ENCODE data around the gene RPRML.
A peak's percentile ranks its signal among the peaks of the same experiment; 100 is the strongest.
"Not testable (repeated sequence)": the region's sequence is repeated elsewhere in the genome, so short reads cannot be mapped to it uniquely, and the experiment has no call there.

Gene RPRML

DNA sequence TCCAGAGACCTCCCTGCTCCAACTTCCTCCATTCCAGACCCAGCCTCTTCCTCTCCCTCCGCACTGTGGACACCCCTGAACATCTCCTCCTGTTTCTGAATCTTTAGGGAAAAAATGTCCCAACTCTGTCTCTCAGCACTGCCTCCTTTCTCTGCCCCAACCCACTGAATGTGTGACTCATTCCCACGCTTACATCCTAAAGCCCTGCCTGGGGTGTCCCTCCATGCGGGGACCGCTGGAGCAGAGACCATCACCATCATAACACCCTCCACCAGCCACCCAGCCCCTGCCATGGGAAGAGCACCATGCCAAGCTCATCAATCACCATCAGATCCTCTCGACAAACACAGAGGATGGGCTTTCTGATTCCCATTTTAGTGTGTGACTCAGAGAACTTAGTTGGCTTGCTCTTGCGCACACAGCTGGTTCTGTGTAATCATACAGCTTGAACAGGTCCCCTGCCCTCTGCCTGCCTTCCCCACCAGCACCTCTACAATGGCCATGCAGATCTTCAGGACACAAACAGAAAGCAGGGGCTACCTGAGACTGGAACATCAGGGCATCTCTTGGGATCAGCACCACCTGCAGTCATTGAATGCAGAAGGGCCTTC, 10.7 kb downstream of the RPRML start:
- TF ChIP-seq, protein P1, sequence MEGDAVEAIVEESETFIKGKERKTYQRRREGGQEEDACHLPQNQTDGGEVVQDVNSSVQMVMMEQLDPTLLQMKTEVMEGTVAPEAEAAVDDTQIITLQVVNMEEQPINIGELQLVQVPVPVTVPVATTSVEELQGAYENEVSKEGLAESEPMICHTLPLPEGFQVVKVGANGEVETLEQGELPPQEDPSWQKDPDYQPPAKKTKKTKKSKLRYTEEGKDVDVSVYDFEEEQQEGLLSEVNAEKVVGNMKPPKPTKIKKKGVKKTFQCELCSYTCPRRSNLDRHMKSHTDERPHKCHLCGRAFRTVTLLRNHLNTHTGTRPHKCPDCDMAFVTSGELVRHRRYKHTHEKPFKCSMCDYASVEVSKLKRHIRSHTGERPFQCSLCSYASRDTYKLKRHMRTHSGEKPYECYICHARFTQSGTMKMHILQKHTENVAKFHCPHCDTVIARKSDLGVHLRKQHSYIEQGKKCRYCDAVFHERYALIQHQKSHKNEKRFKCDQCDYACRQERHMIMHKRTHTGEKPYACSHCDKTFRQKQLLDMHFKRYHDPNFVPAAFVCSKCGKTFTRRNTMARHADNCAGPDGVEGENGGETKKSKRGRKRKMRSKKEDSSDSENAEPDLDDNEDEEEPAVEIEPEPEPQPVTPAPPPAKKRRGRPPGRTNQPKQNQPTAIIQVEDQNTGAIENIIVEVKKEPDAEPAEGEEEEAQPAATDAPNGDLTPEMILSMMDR (IDR thresholded peaks at IDR 0.05; ENCODE audit: insufficient read depth, low read depth, low read length, missing control alignments) = no peak
- no peak for DNase-seq (ENCODE audit: low read depth)
- no peak overlapping the region for H3K4me3 ChIP-seq (ENCODE audit: low read depth, low read length)

DNA sequence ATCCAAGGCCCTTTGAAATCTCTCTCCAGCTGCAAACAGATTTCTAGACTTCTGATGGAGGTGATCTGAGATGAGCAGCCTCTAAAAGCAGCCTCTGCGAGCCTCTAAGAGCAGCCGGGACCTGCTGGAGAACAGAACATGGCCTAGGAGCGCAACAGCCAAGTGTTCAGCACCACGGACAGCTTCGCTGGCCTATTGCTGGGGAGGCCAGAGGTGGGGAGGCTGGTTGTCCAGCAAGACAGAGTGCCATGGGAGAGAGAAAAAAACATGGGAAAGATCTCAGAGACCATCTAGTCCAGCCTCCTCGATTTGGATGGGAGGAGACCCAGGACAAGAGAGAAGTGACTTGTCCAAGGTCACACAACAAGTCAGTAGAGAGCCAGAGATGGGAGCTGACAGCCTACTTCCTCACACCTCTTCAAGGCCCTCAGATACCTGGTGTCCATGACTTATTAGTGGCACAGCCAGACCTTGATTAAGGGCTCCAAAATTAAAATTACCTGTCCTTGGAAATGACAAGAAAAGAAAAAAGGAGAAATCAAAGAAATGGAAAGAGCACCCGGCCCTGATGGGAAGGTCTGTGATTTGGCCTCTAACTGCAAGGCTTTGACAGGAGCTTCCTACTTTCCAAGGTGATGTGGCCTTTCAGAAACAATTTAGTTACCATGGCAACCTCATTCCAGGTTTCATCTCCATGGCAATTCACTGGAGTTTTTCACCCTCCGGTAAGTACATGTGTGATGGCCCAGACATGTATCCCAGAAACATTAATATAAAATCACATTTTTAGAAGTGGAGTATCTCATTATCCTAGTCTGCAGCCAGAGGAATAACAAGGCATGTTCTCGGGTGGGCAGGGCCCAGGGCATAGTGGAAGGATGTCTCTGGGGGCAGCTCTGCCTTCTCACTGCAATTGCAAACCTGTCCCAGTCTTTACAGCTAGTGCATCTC, 14.5 kb downstream of the RPRML start:
- DNase-seq (ENCODE audit: low read depth) = no peak
- no peak overlapping the region for H3K4me3 ChIP-seq (ENCODE audit: low read depth, low read length)
- TF ChIP-seq, protein P1 (IDR thresholded peaks at IDR 0.05; ENCODE audit: insufficient read depth, low read depth, low read length, missing control alignments) = no peak

DNA sequence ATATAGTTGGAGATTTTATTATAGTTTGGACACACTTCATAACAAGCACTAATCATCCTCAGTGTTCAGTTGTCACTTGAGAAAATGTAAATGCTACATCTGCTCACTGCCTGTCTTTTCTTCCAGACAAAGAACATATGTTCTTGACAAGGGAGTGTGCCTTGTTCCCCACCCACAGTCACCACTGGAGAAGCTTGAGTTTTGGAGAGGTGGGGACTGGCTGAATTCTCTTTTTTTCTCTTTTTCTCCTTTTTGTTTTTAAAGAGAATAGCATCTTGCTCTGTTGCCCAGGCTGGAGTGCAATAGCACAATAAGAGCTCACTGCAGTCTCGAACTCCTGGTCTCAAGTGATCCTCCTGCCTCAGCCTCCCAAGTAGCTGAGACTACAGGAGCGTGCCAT, 15.5 kb downstream of the RPRML start:
- TF ChIP-seq, protein P1 (IDR thresholded peaks at IDR 0.05; ENCODE audit: insufficient read depth, low read depth, low read length, missing control alignments) = no peak
- H3K4me3 ChIP-seq (ENCODE audit: low read depth, low read length) = no peak overlapping the region
- DNase-seq (ENCODE audit: low read depth) = no peak

DNA sequence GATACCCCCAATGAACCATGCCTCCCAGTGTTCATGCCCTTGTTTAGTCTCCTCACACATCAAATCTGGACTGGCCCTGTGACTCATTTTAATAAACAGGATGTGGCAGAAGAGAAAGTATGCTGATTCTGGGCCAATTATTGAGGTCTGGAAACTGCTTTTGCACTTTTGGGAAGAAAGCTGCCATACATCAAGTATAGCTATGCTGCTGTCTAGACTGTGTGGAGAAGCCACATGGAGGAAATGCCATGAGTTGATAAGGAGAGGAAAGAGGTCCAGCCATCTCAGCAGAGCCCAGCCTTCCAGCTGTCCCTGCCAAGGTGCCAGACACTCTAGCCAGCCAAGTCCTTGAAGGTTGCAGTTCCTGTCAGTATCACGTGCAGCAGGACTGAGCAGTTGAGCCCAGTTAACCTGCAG, 16.7 kb downstream of the RPRML start:
- DNase-seq (ENCODE audit: low read depth) = peak; percentile 29
- TF ChIP-seq, protein P1 (IDR thresholded peaks at IDR 0.05; ENCODE audit: insufficient read depth, low read depth, low read length, missing control alignments) = no peak
- H3K4me3 ChIP-seq (ENCODE audit: low read depth, low read length) = no peak overlapping the region

DNA sequence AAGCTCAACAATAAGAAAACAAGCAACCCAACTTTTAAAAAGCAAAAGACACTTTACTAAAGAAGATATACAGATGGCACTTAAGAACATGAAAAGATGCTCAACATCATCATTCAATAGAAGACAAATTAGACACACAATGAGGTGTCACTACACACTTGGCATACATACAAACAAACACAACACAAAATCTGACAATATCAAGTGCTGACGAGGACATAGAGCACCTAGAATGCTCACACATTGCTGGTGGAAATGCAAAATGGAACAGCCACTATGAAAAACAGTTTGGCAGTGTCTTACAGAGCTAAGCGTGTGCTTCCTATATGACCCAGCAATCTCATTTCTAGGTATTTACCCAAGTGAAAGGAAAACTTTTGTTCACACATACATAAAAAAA, 18.9 kb downstream of the RPRML start:
- H3K4me3 ChIP-seq (ENCODE audit: low read depth, low read length) = no peak overlapping the region
- TF ChIP-seq, protein P1 (IDR thresholded peaks at IDR 0.05; ENCODE audit: insufficient read depth, low read depth, low read length, missing control alignments) = no peak
- DNase-seq (ENCODE audit: low read depth) = no peak

DNA sequence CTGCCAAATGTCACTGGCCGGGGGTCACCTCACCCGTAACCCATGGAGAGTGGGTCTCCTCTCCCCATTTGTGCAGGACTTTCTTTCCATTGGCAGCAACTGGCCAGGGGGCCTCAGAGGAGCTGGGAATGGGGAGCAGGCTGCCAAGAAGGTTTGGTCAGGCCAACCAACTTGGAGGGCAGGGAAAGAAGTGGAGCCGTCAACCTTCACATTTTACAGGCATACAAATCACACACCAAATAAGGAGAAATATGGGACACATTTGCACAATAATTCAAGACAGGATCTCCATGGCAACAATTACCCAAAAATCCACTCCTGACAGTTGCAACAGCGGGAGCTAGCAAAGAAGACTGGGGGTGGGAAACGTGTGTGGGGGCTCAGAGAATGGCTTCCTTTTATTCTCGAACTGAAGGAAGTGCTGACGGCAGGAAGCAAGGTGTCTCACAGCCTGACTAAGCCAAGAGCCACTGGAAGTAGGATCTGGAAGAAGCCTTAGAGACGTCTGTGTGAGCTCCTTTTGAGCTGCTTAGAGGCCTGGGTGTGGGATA, 20.9 kb downstream of the RPRML start:
- no peak for DNase-seq (ENCODE audit: low read depth)
- TF ChIP-seq, protein P1 (IDR thresholded peaks at IDR 0.05; ENCODE audit: insufficient read depth, low read depth, low read length, missing control alignments) = no peak
- H3K4me3 ChIP-seq (ENCODE audit: low read depth, low read length) = no peak overlapping the region

DNA sequence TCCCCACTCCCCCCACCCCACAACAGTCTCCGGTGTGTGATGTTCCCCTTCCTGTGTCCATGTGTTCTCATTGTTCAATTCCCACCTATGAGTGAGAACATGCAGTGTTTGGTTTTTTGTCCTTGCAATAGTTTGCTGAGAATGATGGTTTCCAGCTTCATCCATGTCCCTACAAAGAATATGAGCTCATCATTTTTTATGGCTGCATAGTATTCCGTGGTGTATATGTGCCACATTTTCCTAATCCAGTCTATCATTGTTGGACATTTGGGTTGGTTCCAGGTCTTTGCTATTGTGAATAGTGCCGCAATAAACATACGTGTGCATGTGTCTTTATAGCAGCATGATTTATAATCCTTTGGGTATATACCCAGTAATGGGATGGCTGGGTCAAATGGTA, 25.9 kb downstream of the RPRML start:
- DNase-seq (ENCODE audit: low read depth); H3K4me3 ChIP-seq (ENCODE audit: low read depth, low read length): not testable (repeated sequence)

All from GM12865 (cell line).